ENCODE results near the gene SDR42E2. TPM values are rescaled to one million over a fixed set of nuclear protein-coding genes. Genes with fewer than 3 reads are reported as not detected.
"Not testable (repeated sequence)": the region's sequence is repeated elsewhere in the genome, so short reads cannot be mapped to it uniquely, and the experiment has no call there.

Gene SDR42E2
- total RNA-seq, 2 donors from 2014 or later = not detected

GRCh38 chr16:22194707-22195444 is 32.6 kb downstream of the SDR42E2 start:
- no peak for TF ChIP-seq CTCF (IDR thresholded peaks at IDR 0.05)
- no peaks in the 10 kb centered on the region for H3K9me3 ChIP-seq
- H3K9ac ChIP-seq (ENCODE audit: low read depth in 2 of 2, low read length in 2 of 2) = no peak overlapping the region
- no peak for DNase-seq
- intact Hi-C loops (cut with DNase I) = no loop called here
- no peaks in the 10 kb centered on the region for H3K36me3 ChIP-seq
- no peak overlapping the region for H3K4me3 ChIP-seq
- no peaks in the 10 kb centered on the region for H3K27me3 ChIP-seq
- no peaks in the 10 kb centered on the region for H3K4me1 ChIP-seq
- H3K27ac ChIP-seq = peak overlapping the region; percentile 42

GRCh38 chr16:22195445-22195694 is 33.1 kb downstream of the SDR42E2 start:
- peak overlapping the region; percentile 42 for H3K27ac ChIP-seq
- peak overlapping the region in 1 of 2 donors; percentile 61 for H3K9ac ChIP-seq (ENCODE audit: low read depth in 2 of 2, low read length in 2 of 2)
- intact Hi-C loops (cut with DNase I) = no loop called here
- peak overlapping the region; percentile 33 for H3K4me3 ChIP-seq
- no peaks in the 10 kb centered on the region for H3K9me3 ChIP-seq
- H3K36me3 ChIP-seq = no peaks in the 10 kb centered on the region
- TF ChIP-seq CTCF (IDR thresholded peaks at IDR 0.05) = no peak
- no peaks in the 10 kb centered on the region for H3K4me1 ChIP-seq
- H3K27me3 ChIP-seq = no peaks in the 10 kb centered on the region
- no peak for DNase-seq

DNA sequence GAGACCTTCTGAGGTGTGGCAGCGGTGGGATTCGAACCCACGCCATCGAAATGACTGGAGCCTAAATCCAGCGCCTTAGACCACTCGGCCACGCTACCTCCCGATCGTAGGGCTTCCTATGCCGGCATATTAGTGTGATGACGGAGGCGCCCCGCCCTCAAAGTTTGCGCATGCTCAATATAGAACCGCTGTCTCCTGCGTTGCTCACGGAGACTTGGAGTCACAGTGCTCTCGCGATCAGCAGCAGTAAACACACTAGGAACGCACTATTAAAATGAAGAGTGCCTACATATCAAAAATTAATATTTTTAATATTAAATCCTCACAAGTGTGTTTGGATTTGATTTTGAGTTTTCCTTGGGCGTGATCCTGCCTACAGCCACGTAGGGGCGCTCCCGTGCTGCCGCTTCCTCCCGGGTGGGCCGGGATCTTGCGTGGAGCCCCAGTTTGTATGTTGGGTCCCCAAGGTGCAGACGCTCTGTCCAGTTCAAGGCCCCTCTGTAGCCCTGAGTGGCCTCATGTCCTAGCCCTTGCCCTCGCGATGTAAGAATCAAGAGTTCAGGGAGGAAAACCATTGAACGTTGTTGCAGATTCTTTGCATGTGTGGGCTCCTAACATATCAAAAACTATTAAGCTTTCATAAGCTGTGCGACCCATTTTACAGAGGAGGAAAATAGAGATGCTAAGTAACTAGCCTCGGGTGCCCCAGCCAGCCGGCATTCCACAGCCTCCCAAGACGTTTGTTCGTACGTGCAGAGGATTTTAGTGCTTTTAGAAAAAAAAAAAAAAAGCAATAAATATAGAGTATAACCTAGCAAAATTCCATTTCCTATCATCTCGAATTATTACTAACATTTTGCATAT is 33.6 kb downstream of the SDR42E2 start:
- intact Hi-C loops (cut with DNase I) = loop anchor here (2.0 kb wide), 1 partner anchor 101 kb away; the partner anchor contains the start of gene POLR3E
- H3K4me1 ChIP-seq = no peaks in the 10 kb centered on the region
- peak overlapping the region; percentile 42 for H3K27ac ChIP-seq
- TF ChIP-seq CTCF (IDR thresholded peaks at IDR 0.05) = peak; percentile 93
- H3K4me3 ChIP-seq = peak overlapping the region; percentile 33
- H3K36me3 ChIP-seq = no peaks in the 10 kb centered on the region
- H3K9ac ChIP-seq (ENCODE audit: low read depth in 2 of 2, low read length in 2 of 2) = peak overlapping the region in 1 of 2 donors; percentile 61
- peak; percentile 93 for DNase-seq
- no peaks in the 10 kb centered on the region for H3K27me3 ChIP-seq
- no peaks in the 10 kb centered on the region for H3K9me3 ChIP-seq

- not testable (repeated sequence) for H3K36me3 ChIP-seq, H3K27ac ChIP-seq, DNase-seq, H3K4me1 ChIP-seq, H3K27me3 ChIP-seq, H3K9me3 ChIP-seq
- H3K4me3 ChIP-seq = peak overlapping the region; percentile 33
- H3K9ac ChIP-seq (ENCODE audit: low read depth in 2 of 2, low read length in 2 of 2) = peak overlapping the region in 1 of 2 donors; percentile 61
- intact Hi-C loops (cut with DNase I) = loop anchor here (2.0 kb wide), 1 partner anchor 100 kb away; the partner anchor contains the start of gene POLR3E
Observed at GRCh38 chr16:22196559-22197168, 34.4 kb downstream of the SDR42E2 start.

GRCh38 chr16:22198547-22199293 is 36.4 kb downstream of the SDR42E2 start:
- intact Hi-C loops (cut with DNase I) = no loop called here
- Histone ChIP-seq H3K4me1 (no peaks in the 10 kb centered on the region), H3K9me3 (no peaks in the 10 kb centered on the region), H3K27me3 (no peaks in the 10 kb centered on the region), H3K36me3 (no peaks in the 10 kb centered on the region), H3K9ac (ENCODE audit: low read depth in 2 of 2, low read length in 2 of 2) (no peak overlapping the region), H3K27ac (no peak overlapping the region), H3K4me3 (no peak overlapping the region)
- TF ChIP-seq CTCF (IDR thresholded peaks at IDR 0.05) = no peak
- no peak for DNase-seq

Data from colonic mucosa (tissue), 4 donors.